ENCODE measurements around the gene TATDN2.

DNA sequence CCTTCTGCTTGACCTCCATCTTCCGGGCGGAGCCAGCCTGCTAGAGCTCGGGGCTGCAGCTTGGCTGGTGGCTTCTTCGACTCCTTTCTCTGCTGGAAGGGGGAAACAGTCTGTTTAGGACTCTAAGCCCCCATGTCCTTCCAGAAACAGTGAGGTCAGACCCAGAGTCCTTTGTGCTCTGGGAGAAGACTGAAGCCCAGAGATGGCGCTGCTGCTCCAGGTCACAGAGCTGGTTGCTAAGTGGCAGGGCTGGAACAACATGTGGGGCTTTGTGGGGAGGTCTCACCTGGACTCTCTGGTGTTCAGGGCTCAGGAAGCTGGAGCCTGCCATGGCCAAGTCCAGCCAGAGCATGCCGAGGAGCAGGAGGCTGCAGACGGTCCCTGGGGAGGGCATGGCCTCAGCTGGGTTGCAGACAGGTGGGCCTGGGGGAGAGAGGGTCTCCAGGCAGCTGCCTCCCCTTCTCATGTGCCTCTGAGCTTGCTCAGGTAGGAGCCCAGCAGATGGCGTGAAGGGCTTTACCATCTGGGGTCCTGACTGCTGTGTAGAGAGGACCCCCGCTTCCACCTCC lies 41.6 kb downstream of the TATDN2 start:
- TF ChIP-seq EZH2phosphoT487 (IDR thresholded peaks at IDR 0.05; ENCODE audit: borderline replicate concordance, low read depth) = no peak
- TF ChIP-seq FOXM1 (IDR thresholded peaks at IDR 0.05; ENCODE audit: low read depth) = no peak
- TF ChIP-seq CTCF (IDR thresholded peaks at IDR 0.05) = no peak
- TF ChIP-seq RFX5 (IDR thresholded peaks at IDR 0.05; ENCODE audit: low read length) = no peak
- no peak for TF ChIP-seq TAF1 (IDR thresholded peaks at IDR 0.05; ENCODE audit: borderline replicate concordance, low read depth, low read length)

Measured in SK-N-SH (cell line).